K562 (cell line): ENCODE data around the gene THADA. TPM values are rescaled to one million over a fixed set of nuclear protein-coding genes. Genes with fewer than 3 reads are reported as not detected.

Experiments
- CLOCK ChIP-seq: fragments of 250-450 bp; sonication (Bioruptor Pico); IDR thresholded peaks from 2 replicates; pipeline ENCODE4 v1.4.0; 2020; ENCODE audit warnings: mild to moderate bottlenecking, moderate library complexity, borderline replicate concordance
- CTCF ChIP-seq, 3 experiments: IDR thresholded peaks in 2 of 3; conservative IDR thresholded peaks in 1 of 3; 2 replicates each; pipeline ENCODE4 v1.5.1; 2011 to 2012; ENCODE audit warnings: low read length in 3 of 3, mild to moderate bottlenecking in 3 of 3, control low read depth in 2 of 3, improper control_type of control experiment in 1 of 3, inconsistent platforms in 1 of 3, low read depth in 1 of 3, mixed read lengths in 1 of 3, moderate library complexity in 1 of 3; ENCODE audit not compliant: insufficient read depth in 2 of 3
- CXXC5 ChIP-seq: fragments of 250-450 bp; sonication (Bioruptor Pico); IDR thresholded peaks from 2 replicates; pipeline ENCODE4 v1.8.0; 2022; ENCODE audit warnings: inconsistent platforms, mild to moderate bottlenecking, moderate library complexity
- ETV1 ChIP-seq: fragments of 450-650 bp; conservative IDR thresholded peaks from 2 replicates; pipeline ENCODE4 v1.6.1; 2016; ENCODE audit warnings: missing genetic modification characterization, control low read depth, low read depth, missing compliant biosample characterization
- NR0B1 ChIP-seq: fragments of 450-650 bp; IDR thresholded peaks from one replicate; pipeline ENCODE4 v1.6.1; 2018; ENCODE audit warnings: mild to moderate bottlenecking, moderate library complexity; ENCODE audit not compliant: partially characterized antibody
- POLR2A ChIP-seq: fragments of 450-650 bp; conservative IDR thresholded peaks from 2 replicates; pipeline ENCODE4 v1.6.1; 2016
- POLR2AphosphoS2 ChIP-seq: IDR thresholded peaks from 2 replicates; pipeline ENCODE4 v1.6.1; 2012; ENCODE audit warnings: low read length, improper control_type of control experiment
- TFAP4 ChIP-seq: sonication (generic); formaldehyde crosslinking; IDR thresholded peaks from 2 replicates; pipeline ENCODE4 v1.8.0; 2022; ENCODE audit warnings: missing genetic modification reagents, mild to moderate bottlenecking, moderate library complexity, borderline replicate concordance
- ZNF57 ChIP-seq: fragments of 450-650 bp; formaldehyde crosslinking; IDR thresholded peaks from 2 replicates; pipeline ENCODE4 v1.4.0; 2020; ENCODE audit warnings: mild to moderate bottlenecking, moderate library complexity
- polyA plus RNA-seq, 8 experiments: library from polyadenylated mRNA; depleted of rRNA in 4 of 8; stranded (reverse) in 5 of 8; unstranded in 3 of 8; fragments of >200 nt; fragmentation: Nextera tagmentation in 2 of 8; fragmentation: Illumina TruSeq in 1 of 8; extraction: Ambion mirVana in 2 of 8; extraction: Trizol in 1 of 8; gene quantifications; 2 replicates each; pipeline versions ENCODE4 v1.2.1 to v1.2.3, GENCODE V29; 2011 to 2014; ENCODE audit warnings: inconsistent platforms in 1 of 8, missing spikeins in 1 of 8
- total RNA-seq, 7 experiments: library from RNA; depleted of rRNA in 6 of 7; stranded (reverse); fragments of >200 nt in 6 of 7; fragmentation: Illumina TruSeq in 2 of 7; extraction: Trizol in 2 of 7; gene quantifications; 2 replicates each; pipeline versions ENCODE4 v1.2.1 to v1.2.3, GENCODE V29; 2011 to 2021; ENCODE audit warnings: low replicate concordance in 1 of 7
- TF ChIP-seq, protein P1 (sequence below): sonication (generic); formaldehyde crosslinking; IDR thresholded peaks from 2 replicates; pipeline ENCODE4 v1.8.1; 2022; ENCODE audit warnings: missing genetic modification reagents
- TF ChIP-seq, protein P2 (sequence below): fragments of 150-350 bp; IDR thresholded peaks from 2 replicates; pipeline ENCODE4 v1.6.1; 2014; ENCODE audit warnings: low read depth, mild to moderate bottlenecking, low read length, borderline replicate concordance

The THADA gene
- total and polyA plus RNA-seq, 9 of the 15 experiments (the other 6 are each of a cell fraction or from before 2014, with no cell fraction given): 17.8 to 34.7 (median 31.9) TPM

GRCh38 chr2:43595603-43596412 lies at the start of gene THADA (continued):
- TF ChIP-seq, protein P1, sequence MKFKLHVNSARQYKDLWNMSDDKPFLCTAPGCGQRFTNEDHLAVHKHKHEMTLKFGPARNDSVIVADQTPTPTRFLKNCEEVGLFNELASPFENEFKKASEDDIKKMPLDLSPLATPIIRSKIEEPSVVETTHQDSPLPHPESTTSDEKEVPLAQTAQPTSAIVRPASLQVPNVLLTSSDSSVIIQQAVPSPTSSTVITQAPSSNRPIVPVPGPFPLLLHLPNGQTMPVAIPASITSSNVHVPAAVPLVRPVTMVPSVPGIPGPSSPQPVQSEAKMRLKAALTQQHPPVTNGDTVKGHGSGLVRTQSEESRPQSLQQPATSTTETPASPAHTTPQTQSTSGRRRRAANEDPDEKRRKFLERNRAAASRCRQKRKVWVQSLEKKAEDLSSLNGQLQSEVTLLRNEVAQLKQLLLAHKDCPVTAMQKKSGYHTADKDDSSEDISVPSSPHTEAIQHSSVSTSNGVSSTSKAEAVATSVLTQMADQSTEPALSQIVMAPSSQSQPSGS (CRISPR knock-in tag): no peak
- peak in 1 of 3 experiments; percentile 1; a peak in 1 of 6 replicates for TF ChIP-seq CTCF (IDR thresholded peaks at IDR 0.05 in 2 of 3, conservative IDR thresholded peaks at IDR 0.05 in 1 of 3; ENCODE audit: insufficient read depth in 2 of 3, low read depth in 1 of 3, low read length in 3 of 3)
- peak; percentile 90; the same call in 1 of the 2 replicates for TF ChIP-seq TFAP4 (CRISPR knock-in tag)
- TF ChIP-seq POLR2AphosphoS2: peak; percentile 45; the same call in 1 of the 2 replicates
- no peak for TF ChIP-seq ZNF57
- peak; percentile 75 for TF ChIP-seq ETV1 (tag)
- TF ChIP-seq CXXC5 (CRISPR knock-in tag): peak; percentile 86
- no peak for TF ChIP-seq NR0B1
- TF ChIP-seq CLOCK: no peak
- TF ChIP-seq, protein P2, sequence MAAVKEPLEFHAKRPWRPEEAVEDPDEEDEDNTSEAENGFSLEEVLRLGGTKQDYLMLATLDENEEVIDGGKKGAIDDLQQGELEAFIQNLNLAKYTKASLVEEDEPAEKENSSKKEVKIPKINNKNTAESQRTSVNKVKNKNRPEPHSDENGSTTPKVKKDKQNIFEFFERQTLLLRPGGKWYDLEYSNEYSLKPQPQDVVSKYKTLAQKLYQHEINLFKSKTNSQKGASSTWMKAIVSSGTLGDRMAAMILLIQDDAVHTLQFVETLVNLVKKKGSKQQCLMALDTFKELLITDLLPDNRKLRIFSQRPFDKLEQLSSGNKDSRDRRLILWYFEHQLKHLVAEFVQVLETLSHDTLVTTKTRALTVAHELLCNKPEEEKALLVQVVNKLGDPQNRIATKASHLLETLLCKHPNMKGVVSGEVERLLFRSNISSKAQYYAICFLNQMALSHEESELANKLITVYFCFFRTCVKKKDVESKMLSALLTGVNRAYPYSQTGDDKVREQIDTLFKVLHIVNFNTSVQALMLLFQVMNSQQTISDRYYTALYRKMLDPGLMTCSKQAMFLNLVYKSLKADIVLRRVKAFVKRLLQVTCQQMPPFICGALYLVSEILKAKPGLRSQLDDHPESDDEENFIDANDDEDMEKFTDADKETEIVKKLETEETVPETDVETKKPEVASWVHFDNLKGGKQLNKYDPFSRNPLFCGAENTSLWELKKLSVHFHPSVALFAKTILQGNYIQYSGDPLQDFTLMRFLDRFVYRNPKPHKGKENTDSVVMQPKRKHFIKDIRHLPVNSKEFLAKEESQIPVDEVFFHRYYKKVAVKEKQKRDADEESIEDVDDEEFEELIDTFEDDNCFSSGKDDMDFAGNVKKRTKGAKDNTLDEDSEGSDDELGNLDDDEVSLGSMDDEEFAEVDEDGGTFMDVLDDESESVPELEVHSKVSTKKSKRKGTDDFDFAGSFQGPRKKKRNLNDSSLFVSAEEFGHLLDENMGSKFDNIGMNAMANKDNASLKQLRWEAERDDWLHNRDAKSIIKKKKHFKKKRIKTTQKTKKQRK: no peak
- TF ChIP-seq POLR2A: peak; percentile 99
